GM10266 (cell line): ENCODE measurements around the gene ADRA1B.

Source experiments
- DNase-seq: peaks from one replicate; pipeline ENCODE4 v3.0.0; 2012; ENCODE audit errors: extremely low spot score
- TF ChIP-seq, protein P1 (sequence below): IDR thresholded peaks from 2 replicates; pipeline ENCODE4 v1.5.1; 2012; ENCODE audit warnings: mild to moderate bottlenecking, low read depth; ENCODE audit not compliant: control insufficient read depth, insufficient read depth; ENCODE audit errors: missing control alignments

ADRA1B gene

DNA sequence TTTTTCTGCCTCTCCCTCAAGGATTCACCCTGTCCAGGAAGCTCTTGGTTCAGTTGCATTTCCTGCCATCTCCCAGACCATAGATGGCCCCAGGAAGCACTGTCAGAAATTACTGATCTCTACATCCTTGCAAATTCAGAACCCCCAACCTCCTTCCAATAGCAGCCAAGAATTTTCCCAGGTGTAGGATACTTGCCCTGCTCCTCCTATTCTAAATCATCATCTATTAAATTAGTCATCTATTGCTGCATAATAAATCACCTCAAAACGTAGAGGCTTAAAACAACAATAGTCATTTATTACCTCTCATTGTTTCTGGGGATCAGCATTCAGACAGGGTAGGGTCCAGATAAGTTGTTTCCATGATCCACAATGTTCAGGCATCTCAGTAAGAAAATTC, 26.1 kb upstream of the ADRA1B start:
- DNase-seq, result no peak
- TF ChIP-seq, protein P1, sequence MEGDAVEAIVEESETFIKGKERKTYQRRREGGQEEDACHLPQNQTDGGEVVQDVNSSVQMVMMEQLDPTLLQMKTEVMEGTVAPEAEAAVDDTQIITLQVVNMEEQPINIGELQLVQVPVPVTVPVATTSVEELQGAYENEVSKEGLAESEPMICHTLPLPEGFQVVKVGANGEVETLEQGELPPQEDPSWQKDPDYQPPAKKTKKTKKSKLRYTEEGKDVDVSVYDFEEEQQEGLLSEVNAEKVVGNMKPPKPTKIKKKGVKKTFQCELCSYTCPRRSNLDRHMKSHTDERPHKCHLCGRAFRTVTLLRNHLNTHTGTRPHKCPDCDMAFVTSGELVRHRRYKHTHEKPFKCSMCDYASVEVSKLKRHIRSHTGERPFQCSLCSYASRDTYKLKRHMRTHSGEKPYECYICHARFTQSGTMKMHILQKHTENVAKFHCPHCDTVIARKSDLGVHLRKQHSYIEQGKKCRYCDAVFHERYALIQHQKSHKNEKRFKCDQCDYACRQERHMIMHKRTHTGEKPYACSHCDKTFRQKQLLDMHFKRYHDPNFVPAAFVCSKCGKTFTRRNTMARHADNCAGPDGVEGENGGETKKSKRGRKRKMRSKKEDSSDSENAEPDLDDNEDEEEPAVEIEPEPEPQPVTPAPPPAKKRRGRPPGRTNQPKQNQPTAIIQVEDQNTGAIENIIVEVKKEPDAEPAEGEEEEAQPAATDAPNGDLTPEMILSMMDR, result no peak

DNA sequence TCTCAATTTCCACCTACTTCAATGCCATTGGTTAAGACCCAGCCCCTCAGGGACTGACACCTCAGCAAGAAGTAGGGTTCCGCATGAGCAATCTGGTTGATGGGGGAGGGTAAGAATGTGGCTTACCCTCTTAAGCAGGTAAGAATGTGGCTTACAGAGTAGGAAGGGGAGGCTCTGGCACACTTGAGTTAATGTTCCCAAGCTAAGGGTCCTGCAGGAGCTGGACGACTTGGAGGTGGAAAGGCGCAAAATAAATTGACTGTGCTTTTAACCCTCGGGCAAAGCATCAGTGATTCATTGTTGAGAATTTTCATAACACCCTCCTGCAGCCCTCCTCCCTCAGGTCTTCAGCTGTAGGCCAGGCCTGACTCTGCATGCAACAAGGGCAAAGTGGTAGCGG, 24.9 kb upstream of the ADRA1B start:
- TF ChIP-seq, protein P1, result no peak
- no peak for DNase-seq

DNA sequence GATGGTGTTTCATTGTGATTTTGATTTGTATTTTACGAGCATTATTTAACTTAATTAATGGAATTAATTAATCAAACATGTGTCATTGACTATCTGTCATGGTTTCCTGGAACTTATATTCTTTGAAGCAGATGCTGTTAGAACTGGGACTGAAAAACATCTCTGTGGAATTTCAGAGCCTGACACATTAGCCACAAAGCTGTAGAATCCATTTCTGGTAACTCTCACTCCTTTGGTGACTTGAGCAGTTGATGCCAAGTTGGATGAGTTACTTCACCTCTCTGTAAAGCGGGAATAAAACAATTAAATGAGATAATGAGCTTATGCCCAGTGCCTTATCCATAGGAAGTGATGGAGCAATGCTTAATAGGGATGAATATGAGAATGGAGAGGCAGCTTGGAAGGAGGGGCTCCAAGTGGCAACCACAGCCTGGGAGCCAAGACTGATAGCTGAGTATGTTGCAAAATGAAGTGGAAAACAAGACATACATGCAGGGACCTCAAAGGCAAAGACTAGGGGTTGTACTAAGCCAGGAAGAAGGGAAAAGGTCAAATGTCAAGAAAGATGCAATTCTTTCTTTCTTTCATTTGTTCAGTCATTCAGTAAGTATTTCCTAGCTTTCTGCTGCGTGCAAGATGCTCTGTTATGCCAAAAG, 23.1 kb upstream of the ADRA1B start:
- no peak for DNase-seq
- TF ChIP-seq, protein P1, result no peak

DNA sequence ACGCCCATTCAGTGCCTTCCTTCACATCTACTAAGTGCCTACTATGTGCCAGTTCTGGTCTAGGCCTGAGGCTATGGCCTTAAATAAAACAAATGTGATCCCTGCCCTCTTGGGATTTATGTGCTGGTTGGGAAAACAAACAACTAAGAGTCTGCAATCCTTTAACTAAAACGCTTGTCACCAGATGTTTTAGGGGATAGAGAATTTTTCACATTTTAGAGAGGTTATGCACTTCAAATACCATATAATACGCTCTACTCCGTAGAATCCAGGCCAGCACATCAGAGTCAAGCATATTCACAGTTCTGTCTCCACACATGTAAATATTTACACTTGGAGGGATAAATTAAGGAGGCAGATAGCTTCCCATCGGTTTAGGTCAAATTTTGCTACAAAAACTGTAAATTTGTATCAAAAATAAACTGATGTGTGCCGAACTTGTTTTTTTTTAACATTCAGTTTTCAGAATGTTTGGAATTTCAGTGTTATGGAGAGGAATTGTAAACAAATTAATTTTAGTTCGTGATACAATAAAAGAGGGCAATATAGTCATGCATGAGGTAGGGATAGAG, 22.0 kb upstream of the ADRA1B start:
- TF ChIP-seq, protein P1, result no peak
- DNase-seq, result no peak

DNA sequence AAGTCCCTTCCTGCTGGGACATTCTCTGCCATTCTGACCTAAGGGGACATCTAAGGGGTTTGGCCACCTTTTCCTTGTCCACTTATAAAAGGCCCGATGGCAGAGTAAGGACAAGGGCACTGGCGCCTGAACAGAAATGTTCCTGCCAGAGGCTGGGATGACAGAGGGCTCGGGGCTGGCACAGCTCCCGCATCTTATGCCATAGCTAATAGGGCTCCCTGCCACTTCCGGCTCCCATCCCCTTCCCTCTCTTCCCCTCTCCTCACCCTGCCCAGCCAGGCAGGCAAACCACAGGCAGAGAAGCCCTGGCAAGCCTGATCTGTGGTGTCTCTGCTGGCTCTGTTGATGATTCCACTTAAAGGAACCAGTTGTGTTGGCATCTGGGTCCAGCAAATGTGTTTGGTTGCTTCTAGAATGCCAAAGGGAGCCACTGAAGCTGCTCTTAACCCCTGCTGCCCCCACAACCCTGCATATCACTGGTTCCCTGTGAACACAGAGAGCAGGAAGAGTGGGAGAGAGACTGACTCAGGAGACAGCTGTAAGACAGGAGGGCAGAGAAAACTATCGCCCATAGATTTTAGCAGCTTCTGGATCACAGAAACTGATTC, 18.4 kb upstream of the ADRA1B start:
- TF ChIP-seq, protein P1, result no peak

DNA sequence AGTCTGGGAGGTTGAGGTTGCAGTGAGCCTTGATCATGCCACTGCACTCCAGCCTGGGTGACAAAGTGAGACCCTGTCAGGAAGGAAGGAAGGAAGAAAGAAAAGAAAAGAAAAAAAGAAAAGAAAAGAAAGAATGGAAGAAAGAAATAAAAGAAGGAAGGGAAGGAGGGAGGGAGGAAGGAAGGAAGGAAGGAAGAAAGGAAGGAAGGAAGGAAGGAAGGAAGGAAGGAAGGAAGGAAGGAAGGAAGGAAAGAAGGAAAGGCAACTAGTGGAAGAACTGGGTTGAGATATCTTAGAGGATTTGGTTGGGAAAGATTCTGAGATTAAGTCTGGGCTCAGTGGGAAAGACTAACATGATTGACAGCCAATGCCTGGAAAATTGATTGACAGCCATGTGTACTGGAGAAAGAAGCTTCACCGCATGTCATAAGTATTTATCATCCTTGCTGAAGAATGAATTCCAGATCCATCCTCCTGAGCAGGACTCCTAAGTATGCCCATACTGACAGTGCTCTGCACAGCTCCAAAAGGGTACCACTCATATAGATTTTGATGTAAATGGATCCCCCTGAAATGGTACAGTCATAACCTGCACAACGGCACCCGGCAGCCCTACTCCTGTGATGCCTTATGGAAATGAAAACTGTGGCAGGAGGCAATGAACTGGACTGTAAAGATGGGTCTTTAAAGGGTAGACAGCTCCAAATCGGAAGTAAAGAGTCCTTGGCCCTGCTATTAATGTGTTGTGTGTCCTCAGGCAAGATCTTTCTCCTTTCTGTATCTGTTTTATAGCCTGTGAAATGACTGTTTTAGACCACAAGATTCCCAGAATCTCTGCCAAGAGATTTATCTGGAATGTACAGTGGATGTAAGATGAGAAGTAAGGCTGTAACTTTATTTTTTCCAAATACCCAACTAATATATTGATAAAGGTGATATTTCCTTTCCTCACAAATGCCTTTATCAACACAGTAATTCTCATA, 16.9 kb upstream of the ADRA1B start:
- DNase-seq, result no peak

More for the DNA sequence above, 18.4 kb upstream of the ADRA1B start:
- no peak for DNase-seq

More for the DNA sequence above, 16.9 kb upstream of the ADRA1B start:
- TF ChIP-seq, protein P1, result no peak
